Lower leg skin (tissue), 4 donors: Measurements from ENCODE around the gene SLC25A11. TPM values are rescaled to one million over a fixed set of nuclear protein-coding genes. Genes with fewer than 3 reads are reported as not detected.

Source experiments
- DNase-seq, 2 donors: peaks; one replicate each; pipeline ENCODE4 v3.0.0-alpha.2; 2019; ENCODE audit warnings: low spot score in 2 of 2
- H3K4me3 ChIP-seq: fragments of 200-600 bp; sonication (generic); 2 replicates; pipeline ENCODE4 v1.5.1; 2017; ENCODE audit warnings: mild to moderate bottlenecking, low read depth; ENCODE audit not compliant: poor library complexity, severe bottlenecking
- POLR2A ChIP-seq, 2 donors: fragments of 450-650 bp; IDR thresholded peaks; one replicate each; pipeline ENCODE4 v1.6.1; 2016 to 2017; ENCODE audit warnings: antibody characterized with exemption in 2 of 2, mild to moderate bottlenecking in 1 of 2, moderate library complexity in 1 of 2
- WGBS, 2 donors: methylation state at CpG; one replicate each; pipeline ENCODE4 v1.1.5; 2018; 5-methylcytosine and 5-hydroxymethylcytosine counted together
- intact Hi-C: fragments of 100-400 bp; cut with DNase I; formaldehyde crosslinking; loops from one replicate; pipeline ENCODE4 v1.15.0; 2023; ENCODE audit warnings: low total_unique reads
- total RNA-seq, 4 donors: library from RNA; depleted of rRNA; stranded (reverse); fragments of >200 nt; gene quantifications; one replicate each; pipeline ENCODE4 v1.1.0, GENCODE V29; 2016
- TF ChIP-seq, protein P1 (sequence below), 3 donors: fragments of 450-650 bp; IDR thresholded peaks; one replicate each; pipeline ENCODE4 v1.5.1; 2016; ENCODE audit warnings: antibody characterized with exemption in 3 of 3, mild to moderate bottlenecking in 3 of 3, moderate library complexity in 2 of 3

The SLC25A11 gene
- total RNA-seq, 4 donors from 2014 or later, result 35.5 to 87.7 (median 59.2) TPM

- WGBS, 2 donors, result 36 to 42% methylated on average over 6 of the region's 6 CpGs
- no peak overlapping the region for H3K4me3 ChIP-seq
- intact Hi-C loops, result loop anchor here (10.0 kb wide), 1 partner anchor 74 kb away; no protein-coding TSS in a partner anchor
- TF ChIP-seq POLR2A (IDR thresholded peaks at IDR 0.05), result no peak
- TF ChIP-seq, protein P1, sequence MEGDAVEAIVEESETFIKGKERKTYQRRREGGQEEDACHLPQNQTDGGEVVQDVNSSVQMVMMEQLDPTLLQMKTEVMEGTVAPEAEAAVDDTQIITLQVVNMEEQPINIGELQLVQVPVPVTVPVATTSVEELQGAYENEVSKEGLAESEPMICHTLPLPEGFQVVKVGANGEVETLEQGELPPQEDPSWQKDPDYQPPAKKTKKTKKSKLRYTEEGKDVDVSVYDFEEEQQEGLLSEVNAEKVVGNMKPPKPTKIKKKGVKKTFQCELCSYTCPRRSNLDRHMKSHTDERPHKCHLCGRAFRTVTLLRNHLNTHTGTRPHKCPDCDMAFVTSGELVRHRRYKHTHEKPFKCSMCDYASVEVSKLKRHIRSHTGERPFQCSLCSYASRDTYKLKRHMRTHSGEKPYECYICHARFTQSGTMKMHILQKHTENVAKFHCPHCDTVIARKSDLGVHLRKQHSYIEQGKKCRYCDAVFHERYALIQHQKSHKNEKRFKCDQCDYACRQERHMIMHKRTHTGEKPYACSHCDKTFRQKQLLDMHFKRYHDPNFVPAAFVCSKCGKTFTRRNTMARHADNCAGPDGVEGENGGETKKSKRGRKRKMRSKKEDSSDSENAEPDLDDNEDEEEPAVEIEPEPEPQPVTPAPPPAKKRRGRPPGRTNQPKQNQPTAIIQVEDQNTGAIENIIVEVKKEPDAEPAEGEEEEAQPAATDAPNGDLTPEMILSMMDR (IDR thresholded peaks at IDR 0.05), result peak in 1 of 3 donors; percentile 72
- no peak for DNase-seq
Measured at GRCh38 chr17:4980644-4981216, 40.9 kb upstream of the SLC25A11 start.

- no peak for TF ChIP-seq POLR2A (IDR thresholded peaks at IDR 0.05)
- TF ChIP-seq, protein P1 (IDR thresholded peaks at IDR 0.05), result no peak
- DNase-seq, result no peak
- H3K4me3 ChIP-seq, result no peak overlapping the region
- intact Hi-C loops, result no loop called here
Measured at GRCh38 chr17:4978726-4979125, 38.9 kb upstream of the SLC25A11 start.

- no peak for TF ChIP-seq POLR2A (IDR thresholded peaks at IDR 0.05)
- TF ChIP-seq, protein P1 (IDR thresholded peaks at IDR 0.05), result no peak
- H3K4me3 ChIP-seq, result no peak overlapping the region
- DNase-seq, result no peak
- WGBS, 2 donors, result 89 to 93% methylated on average over 9 of the region's 9 CpGs
- intact Hi-C loops, result no loop called here
Measured at GRCh38 chr17:4974115-4974670, 34.3 kb upstream of the SLC25A11 start.

DNA sequence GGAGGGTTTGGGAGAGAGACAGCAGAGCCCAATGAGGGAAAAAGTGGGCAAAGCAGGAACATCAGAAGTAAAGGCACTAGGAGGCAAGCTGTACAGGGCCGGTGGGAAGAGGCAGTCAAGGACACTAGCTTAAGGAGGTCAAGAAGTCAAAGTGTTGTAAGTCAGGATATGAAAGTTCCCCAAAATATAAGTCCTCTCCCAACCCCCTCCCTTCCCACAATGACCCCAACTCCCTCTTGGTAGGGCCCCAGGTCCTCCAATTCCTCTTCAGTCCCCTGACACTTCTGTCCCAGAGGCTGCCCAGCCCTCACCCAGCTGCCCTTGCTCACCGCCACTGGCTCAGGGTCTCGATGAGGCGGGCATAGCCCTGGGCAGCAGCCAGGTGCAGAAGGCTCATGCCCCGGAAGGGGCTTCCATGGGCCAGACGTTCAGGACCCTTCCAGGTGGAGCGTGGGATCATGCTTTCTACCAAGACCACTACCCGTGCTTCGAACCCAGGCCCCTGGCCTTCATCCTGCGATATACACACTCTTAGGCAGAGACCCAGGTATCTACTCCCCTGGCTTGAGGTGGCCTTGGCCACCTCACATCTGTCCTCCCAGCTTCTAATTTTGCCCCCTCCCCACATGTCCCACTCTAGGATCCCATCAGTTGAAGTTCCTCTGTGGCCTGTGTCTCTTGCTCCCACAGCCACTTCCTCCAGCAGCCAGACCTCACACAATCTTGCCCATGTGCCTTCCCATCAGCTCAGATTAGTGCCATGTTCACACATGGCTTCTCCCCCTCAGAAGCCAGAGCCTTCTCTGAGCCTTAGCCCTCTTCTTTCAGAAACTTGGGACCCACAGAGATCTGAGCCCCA lies 33.6 kb upstream of the SLC25A11 start:
- TF ChIP-seq, protein P1 (IDR thresholded peaks at IDR 0.05), result no peak
- TF ChIP-seq POLR2A (IDR thresholded peaks at IDR 0.05), result no peak
- DNase-seq, result no peak
- intact Hi-C loops, result no loop called here
- WGBS, 2 donors, result 90 to 92% methylated on average over 10 of the region's 10 CpGs
- H3K4me3 ChIP-seq, result no peak overlapping the region

DNA sequence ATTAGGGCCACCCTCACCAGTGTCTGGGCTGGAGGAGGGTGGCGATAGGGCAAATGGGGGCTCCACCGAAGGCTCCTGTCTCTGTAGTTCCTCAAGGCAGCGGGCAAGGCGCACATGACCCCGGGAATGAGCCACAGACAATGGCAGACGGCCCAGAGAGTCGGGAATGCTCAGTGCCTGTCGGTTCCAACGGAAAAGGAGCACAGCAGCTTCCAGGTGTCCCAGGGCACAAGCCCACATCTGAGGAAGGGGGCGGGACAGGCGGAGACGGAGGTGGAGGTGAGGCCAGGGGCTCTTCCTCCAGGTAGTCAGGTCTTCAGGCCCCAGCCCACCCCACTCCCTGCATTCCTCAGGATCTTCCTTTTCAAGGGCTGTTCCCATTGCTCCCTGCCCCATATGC lies 32.9 kb upstream of the SLC25A11 start:
- DNase-seq, result no peak
- intact Hi-C loops, result no loop called here
- TF ChIP-seq POLR2A (IDR thresholded peaks at IDR 0.05), result no peak
- TF ChIP-seq, protein P1 (IDR thresholded peaks at IDR 0.05), result no peak
- 83 to 92% methylated on average over 12 of the region's 12 CpGs for WGBS, 2 donors
- H3K4me3 ChIP-seq, result no peak overlapping the region
